ENCODE results near the gene MPPED1. TPM values are rescaled to one million over a fixed set of nuclear protein-coding genes. Genes with fewer than 3 reads are reported as not detected.

Gene MPPED1
- polyA plus RNA-seq, 3 donors = 0.49 to 1.2 (median 0.91) TPM

DNA sequence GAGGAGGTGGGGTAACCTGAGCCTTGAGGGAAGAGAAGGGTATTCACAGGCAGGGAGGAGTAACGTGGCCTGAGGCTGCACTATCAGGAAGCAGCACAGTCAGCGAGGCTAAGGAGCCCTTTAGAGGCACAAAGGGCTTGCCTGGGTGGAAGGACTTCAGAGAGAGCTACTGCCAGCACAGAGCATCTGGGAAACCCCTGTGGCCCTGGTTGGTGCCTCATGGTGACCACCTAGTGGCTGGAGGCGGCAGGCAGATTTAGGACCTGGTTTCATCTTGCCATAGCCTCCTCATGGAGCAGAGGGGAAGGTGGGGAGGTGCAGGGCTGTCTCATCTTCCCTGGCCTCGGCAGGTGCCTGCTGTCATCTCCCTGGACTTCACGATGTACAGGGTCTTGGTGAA lies 64.5 kb downstream of the MPPED1 start:
- no peak for DNase-seq

- no peak for DNase-seq
Observed at GRCh38 chr22:43476751-43477725, 65.2 kb downstream of the MPPED1 start.

GRCh38 chr22:43477966-43478365 lies 66.2 kb downstream of the MPPED1 start:
- no peak for DNase-seq

GRCh38 chr22:43478621-43479300 lies 66.9 kb downstream of the MPPED1 start:
- no peak for DNase-seq

DNA sequence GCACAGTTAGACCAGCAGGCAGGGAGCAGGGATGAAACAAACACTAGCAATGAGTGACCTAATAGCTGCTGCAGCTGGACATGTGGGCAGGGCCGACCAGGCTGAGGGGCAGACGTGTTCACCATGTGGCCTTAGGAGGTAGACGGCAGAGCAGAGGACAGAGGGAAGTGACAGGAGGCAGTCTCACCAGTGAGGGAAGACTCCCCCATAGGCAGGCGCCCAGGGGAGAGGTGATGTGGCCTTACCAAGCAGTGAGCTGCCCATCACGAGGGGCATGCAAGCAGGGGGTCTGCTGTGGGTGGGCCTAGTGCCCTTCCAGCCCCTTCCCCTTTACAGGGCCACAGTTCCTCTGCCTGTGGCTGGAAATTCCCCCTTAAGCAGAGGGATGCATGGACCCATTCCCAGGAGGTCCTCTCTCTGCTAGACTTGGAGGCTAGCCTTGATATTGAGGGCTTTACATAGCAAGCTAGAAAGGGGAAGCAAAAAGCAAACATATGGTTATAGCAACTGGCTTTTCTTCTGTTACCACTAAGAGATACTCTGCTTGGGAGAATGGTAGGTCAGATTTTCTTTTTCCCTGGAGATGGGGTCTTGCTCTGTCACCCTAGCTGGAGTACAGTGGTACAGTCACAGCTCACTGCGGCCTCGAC lies 67.6 kb downstream of the MPPED1 start:
- DNase-seq = no peak

- DNase-seq = no peak
Observed at GRCh38 chr22:43479962-43480361, 68.1 kb downstream of the MPPED1 start.

DNA sequence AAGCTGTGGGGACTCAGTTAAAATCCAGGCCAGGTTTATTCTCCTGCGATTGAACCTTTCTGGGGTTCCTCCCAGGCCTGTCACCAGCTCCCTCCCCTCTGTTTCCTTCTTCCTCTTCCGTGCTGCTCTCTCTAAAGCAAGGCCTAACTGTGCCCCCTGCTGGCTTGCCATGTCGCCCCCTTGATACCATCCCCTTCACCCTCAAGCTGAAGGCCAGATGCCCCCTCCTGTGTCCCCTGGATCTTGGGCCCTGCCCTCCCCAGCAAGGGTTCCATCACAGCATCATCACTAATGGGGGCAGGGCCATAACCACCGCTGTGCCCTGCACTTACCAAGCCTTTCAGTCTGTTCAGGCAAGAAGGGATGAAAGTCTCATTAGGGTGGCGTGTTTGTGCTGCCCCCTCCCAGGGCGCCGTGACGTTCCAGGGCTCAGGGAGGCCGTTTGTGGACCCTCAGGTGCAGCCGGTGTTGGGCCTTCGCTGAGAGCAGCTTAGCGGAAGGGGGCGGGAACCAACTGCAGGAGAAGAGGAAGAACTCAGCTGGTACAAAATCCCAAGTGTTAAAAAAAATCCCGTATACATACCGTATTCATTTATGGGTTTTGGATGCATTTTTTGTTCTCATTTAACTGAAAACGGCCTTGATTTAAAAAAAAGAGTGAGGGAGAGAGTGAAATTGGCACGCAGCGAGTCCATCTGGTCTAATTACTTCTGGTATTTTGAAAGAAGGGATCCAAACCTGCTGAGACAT lies 69.9 kb downstream of the MPPED1 start:
- no peak for DNase-seq

DNA sequence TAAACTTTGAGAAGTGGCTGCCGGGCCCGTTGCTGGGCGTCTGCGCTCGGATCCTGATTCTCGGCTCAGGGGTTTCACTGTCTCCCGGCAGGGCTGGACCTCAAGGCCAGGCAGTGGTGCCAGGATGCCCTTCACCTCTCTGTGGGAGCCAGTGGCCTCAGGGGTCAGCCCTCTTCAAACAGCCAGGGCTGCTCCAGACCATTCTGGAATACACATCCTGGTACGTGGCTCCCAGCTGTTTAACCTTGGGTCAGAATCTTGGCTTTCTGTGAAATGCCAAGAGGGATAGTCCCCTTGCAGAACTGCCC lies 70.5 kb downstream of the MPPED1 start:
- no peak for DNase-seq

DNA sequence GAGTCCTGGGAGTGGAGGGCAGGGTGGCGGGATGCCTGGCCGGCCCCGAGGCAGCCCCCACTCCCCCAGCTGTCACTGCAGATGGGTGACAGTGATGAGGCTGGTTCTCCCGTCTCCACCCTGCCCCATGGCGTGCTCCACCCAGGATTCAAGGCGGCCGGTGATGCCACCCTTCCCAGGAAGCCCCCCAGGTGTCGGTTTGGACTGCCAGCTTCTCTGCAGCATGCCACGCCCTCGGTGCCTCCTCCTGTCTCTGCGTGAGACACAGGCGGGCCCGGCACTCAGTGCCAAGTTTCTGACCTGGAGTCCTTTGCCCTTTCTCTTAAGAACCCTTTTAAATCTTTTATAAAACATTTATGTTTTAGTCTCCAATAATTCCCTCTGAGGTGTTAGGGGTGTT lies 71.5 kb downstream of the MPPED1 start:
- no peak for DNase-seq

DNA sequence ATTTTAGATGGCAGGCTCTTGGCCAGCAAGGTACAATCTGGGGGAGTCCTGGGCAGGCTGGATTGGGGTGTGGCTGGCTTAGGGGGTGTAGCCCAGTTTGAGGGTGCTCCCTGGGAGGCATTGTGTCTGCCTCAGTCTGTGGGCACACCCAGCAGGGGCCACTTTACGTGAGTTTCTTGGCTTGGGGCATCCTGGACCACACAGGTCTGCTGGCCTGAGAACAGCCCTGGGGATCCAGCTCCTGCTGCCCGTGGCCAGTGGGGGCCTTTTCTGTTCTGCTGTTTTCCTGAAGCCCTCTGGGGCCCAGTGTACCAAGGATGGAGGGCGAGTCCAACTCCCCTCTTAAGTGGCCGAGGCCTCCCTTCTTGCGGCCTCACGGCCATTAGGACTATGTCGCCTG lies 71.9 kb downstream of the MPPED1 start:
- DNase-seq = no peak

DNA sequence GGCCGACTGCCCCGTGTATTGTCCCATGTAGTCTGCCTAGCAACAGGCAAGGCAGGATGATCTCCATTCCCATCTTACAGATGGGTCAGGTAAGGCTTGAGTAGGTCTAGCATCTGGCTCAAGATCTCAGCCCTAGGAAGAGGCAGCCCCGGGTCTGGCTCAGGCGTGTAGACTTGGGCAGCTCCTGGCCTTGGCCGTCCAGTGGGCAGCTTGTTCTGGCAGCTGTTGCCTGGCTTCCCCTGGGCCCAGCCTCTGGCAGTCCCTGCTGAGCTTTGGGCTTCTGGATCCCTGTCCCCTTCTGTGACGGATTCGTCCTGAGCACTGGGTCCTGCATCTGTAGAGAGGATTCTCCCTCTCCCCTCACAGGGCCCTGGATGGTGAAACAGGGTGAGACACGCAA lies 72.4 kb downstream of the MPPED1 start:
- DNase-seq = no peak

- no peak for DNase-seq
Observed at GRCh38 chr22:43485502-43486089, 73.8 kb downstream of the MPPED1 start.

DNA sequence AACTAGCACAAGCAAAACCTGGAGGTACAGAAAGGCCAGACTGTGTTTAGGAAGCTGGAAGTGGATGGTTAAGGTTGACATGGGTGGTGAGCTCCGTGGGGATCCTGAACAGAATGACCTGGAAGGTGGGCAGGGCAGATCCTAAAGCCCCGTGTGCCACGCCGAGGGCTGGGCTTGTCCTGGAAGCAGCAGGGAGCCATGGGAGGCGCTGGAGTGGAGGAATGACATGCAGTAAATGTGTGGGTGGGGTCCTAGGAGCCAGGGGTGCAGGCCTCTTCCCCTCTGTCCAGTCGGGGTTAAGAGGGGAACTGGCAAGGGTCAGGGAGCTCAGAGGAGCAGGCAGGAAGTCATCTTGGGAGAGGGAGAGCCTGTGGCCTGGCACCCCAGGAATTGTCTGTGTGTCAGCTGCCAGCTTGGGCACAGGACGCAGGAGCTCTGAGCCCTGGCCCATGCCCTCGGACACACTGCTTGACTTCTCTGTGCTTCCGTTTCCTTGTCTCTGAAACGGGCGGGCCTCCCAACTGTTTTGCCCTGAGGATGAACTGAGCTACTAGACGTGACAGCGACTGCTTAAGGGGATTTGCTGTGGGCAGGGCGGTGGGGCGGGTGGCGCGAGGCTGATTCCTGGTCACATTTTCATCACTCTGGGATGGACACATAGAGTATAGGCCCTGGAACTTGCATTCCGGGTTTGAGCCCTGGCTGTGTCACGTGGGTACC lies 75.7 kb downstream of the MPPED1 start:
- no peak for DNase-seq

- peak; percentile 52 for DNase-seq
Observed at GRCh38 chr22:43488031-43488866, 76.4 kb downstream of the MPPED1 start.

GRCh38 chr22:43488937-43489336 lies 77.1 kb downstream of the MPPED1 start:
- DNase-seq = no peak

GRCh38 chr22:43490311-43490710 lies 78.5 kb downstream of the MPPED1 start:
- DNase-seq = no peak

DNA sequence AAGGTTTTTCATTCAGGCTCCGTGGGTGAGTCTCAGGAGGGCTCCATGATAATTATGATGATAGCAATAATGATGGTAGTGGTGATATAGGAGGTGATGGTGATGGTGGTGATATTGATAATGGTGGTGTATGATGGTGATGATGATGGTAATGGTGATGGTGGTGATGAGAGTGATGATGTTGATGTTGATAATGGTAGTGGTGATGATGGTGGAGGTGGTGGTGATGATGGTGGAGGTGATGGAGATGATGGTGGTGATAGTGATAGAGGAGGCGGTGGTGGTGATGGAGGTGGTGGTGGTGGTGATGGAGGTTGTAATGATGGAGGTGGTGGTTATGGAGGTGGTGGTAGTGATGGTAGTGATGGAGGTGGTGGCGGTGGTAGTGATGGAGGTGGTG lies 79.4 kb downstream of the MPPED1 start:
- no peak for DNase-seq

GRCh38 chr22:43491737-43492136 lies 79.9 kb downstream of the MPPED1 start:
- DNase-seq = no peak

- DNase-seq = no peak
Observed at GRCh38 chr22:43493297-43493696, 81.5 kb downstream of the MPPED1 start.

All from renal pelvis (tissue), 4 donors.